Stimulated activated CD4-positive, alpha-beta T cell treated with anti-CD3 and anti-CD28 coated beads, Interleukin-4, amount 100 ng/mL, for 4 hours (primary cell): Measurements from ENCODE around the gene ITPR3.
A peak's percentile ranks its signal among the peaks of the same experiment; 100 is the strongest.

Experiments
- DNase-seq, 2 experiments: peaks; one replicate each; pipeline ENCODE4 v3.0.0-alpha.2; 2020

The ITPR3 gene

GRCh38 chr6:33620856-33621710, at the start of gene ITPR3:
ITPR3 (plus strand) TSS chr6:33621322; CDS start chr6:33621603, 281 bp downstream.
- peak; percentile 68 to 74 for DNase-seq

GRCh38 chr6:33571637-33572316, 49.3 kb upstream of the ITPR3 start:
- no peak for DNase-seq

- no peak for DNase-seq
These were observed 45.9 kb upstream of the ITPR3 start for GRCh38 chr6:33575211-33575610.

- DNase-seq = no peak
These were observed 44.5 kb upstream of the ITPR3 start for GRCh38 chr6:33576668-33577067.

- peak; percentile 18 to 58 for DNase-seq
These were observed 44.0 kb upstream of the ITPR3 start for GRCh38 chr6:33577106-33577535.

- no peak for DNase-seq
These were observed 43.4 kb upstream of the ITPR3 start for GRCh38 chr6:33577718-33578117.

GRCh38 chr6:33578164-33578563, 43.0 kb upstream of the ITPR3 start:
- DNase-seq = no peak

GRCh38 chr6:33578588-33579011, 42.5 kb upstream of the ITPR3 start:
- peak; percentile 28 to 46 for DNase-seq

- peak; percentile 76 to 80 for DNase-seq
These were observed 41.1 kb upstream of the ITPR3 start, which contains the start of gene BAK1 for GRCh38 chr6:33579828-33580714. BAK1 (minus strand) TSS chr6:33580276; CDS start chr6:33577604, 2,672 bp downstream.

- DNase-seq = no peak
These were observed 39.9 kb upstream of the ITPR3 start for GRCh38 chr6:33581186-33581585.

GRCh38 chr6:33583591-33584155, 37.4 kb upstream of the ITPR3 start:
- DNase-seq = no peak

GRCh38 chr6:33584700-33585402, 36.3 kb upstream of the ITPR3 start:
- no peak for DNase-seq

GRCh38 chr6:33585403-33586107, 35.6 kb upstream of the ITPR3 start:
- peak; percentile 81 to 86 for DNase-seq

GRCh38 chr6:33586108-33586640, 34.9 kb upstream of the ITPR3 start:
- no peak for DNase-seq

- no peak for DNase-seq
These were observed 33.6 kb upstream of the ITPR3 start for GRCh38 chr6:33587529-33587928.

- DNase-seq = no peak
These were observed 32.2 kb upstream of the ITPR3 start for GRCh38 chr6:33588894-33589293.

- no peak for DNase-seq
These were observed 31.8 kb upstream of the ITPR3 start for GRCh38 chr6:33589392-33589730.

- peak in 1 of 2 experiments; percentile 32 for DNase-seq
These were observed 31.2 kb upstream of the ITPR3 start for GRCh38 chr6:33589731-33590530.

- DNase-seq = no peak
These were observed 30.5 kb upstream of the ITPR3 start for GRCh38 chr6:33590531-33591198.
